Liver (tissue), 9 donors: ENCODE measurements around the gene LLGL2. TPM values are rescaled to one million over a fixed set of nuclear protein-coding genes. Genes with fewer than 3 reads are reported as not detected.
A peak's percentile ranks its signal among the peaks of the same experiment; 100 is the strongest.

Experiments
- DNase-seq: peaks from one replicate; pipeline ENCODE4 v3.0.0-alpha.2; 2017; ENCODE audit warnings: low spot score
- H3K27ac ChIP-seq, 2 donors: one replicate each; pipeline ENCODE4 v1.7.0; 2013; ENCODE audit warnings: inconsistent platforms in 2 of 2, low read length in 2 of 2, control low read depth in 1 of 2, low read depth in 1 of 2, mild to moderate bottlenecking in 1 of 2
- H3K27me3 ChIP-seq, 4 donors: one replicate each; pipeline versions ENCODE4 v1.6.1 to v1.7.0; 2013; ENCODE audit warnings: low read length in 3 of 4, inconsistent platforms in 1 of 4, mild to moderate bottlenecking in 1 of 4, moderate library complexity in 1 of 4; ENCODE audit not compliant: control insufficient read depth in 4 of 4, insufficient read depth in 4 of 4
- H3K36me3 ChIP-seq, 4 donors: one replicate each; pipeline versions ENCODE4 v1.6.1 to v1.7.0; 2013; ENCODE audit warnings: low read length in 3 of 4, mild to moderate bottlenecking in 3 of 4, low read depth in 1 of 4, moderate library complexity in 1 of 4; ENCODE audit not compliant: control insufficient read depth in 4 of 4, insufficient read depth in 3 of 4
- H3K4me1 ChIP-seq, 4 donors: one replicate each; pipeline versions ENCODE4 v1.6.1 to v1.7.0; 2013; ENCODE audit warnings: low read length in 3 of 4, mild to moderate bottlenecking in 3 of 4, moderate library complexity in 1 of 4; ENCODE audit not compliant: control insufficient read depth in 4 of 4, insufficient read depth in 4 of 4
- H3K4me3 ChIP-seq, 3 donors: one replicate each; pipeline versions ENCODE4 v1.6.1 to v1.7.0; 2013; ENCODE audit warnings: low read length in 3 of 3, control low read depth in 1 of 3, low read depth in 1 of 3, mild to moderate bottlenecking in 1 of 3
- H3K9ac ChIP-seq, 2 donors: one replicate each; pipeline ENCODE4 v1.7.0; 2013; ENCODE audit warnings: low read length in 2 of 2, mild to moderate bottlenecking in 2 of 2, moderate library complexity in 2 of 2, control low read depth in 1 of 2, low read depth in 1 of 2
- H3K9me3 ChIP-seq, 4 donors: one replicate each; pipeline versions ENCODE4 v1.6.1 to v1.7.0; 2013; ENCODE audit warnings: low read length in 3 of 4; ENCODE audit not compliant: control insufficient read depth in 4 of 4
- ATF3 ChIP-seq: IDR thresholded peaks from 2 replicates; pipeline ENCODE4 v1.6.1; 2016; ENCODE audit warnings: antibody characterized with exemption
- CTCF ChIP-seq: fragments of 150-350 bp; IDR thresholded peaks from 2 replicates; pipeline ENCODE4 v1.5.1; 2017; ENCODE audit warnings: improper control_type of control experiment, low read depth, low read length; ENCODE audit not compliant: missing input control
- FOXA1 ChIP-seq: IDR thresholded peaks from 2 replicates; pipeline ENCODE4 v1.6.1; 2016; ENCODE audit warnings: antibody characterized with exemption
- FOXA2 ChIP-seq: IDR thresholded peaks from 2 replicates; pipeline ENCODE4 v1.6.1; 2016; ENCODE audit warnings: antibody characterized with exemption
- GABPA ChIP-seq, 2 donors: IDR thresholded peaks in 1 of 2; conservative IDR thresholded peaks in 1 of 2; 2 replicates each; pipeline ENCODE4 v1.6.1; 2016; ENCODE audit warnings: antibody characterized with exemption in 2 of 2, mild to moderate bottlenecking in 1 of 2, moderate library complexity in 1 of 2
- HNF4A ChIP-seq, 2 donors: conservative IDR thresholded peaks; 2 replicates each; pipeline ENCODE4 v1.6.1; 2016; ENCODE audit warnings: antibody characterized with exemption in 2 of 2, mild to moderate bottlenecking in 2 of 2
- HNF4G ChIP-seq: IDR thresholded peaks from 2 replicates; pipeline ENCODE4 v1.6.1; 2016; ENCODE audit warnings: antibody characterized with exemption
- JUND ChIP-seq, 2 donors: IDR thresholded peaks; 2 replicates each; pipeline ENCODE4 v1.6.1; 2016; ENCODE audit warnings: antibody characterized with exemption in 2 of 2
- NR2F2 ChIP-seq: IDR thresholded peaks from 2 replicates; pipeline ENCODE4 v1.6.1; 2016; ENCODE audit warnings: antibody characterized with exemption
- RAD21 ChIP-seq, 2 donors: IDR thresholded peaks; 2 replicates each; pipeline ENCODE4 v1.6.1; 2016; ENCODE audit warnings: antibody characterized with exemption in 2 of 2, mild to moderate bottlenecking in 2 of 2
- SP1 ChIP-seq: IDR thresholded peaks from 2 replicates; pipeline ENCODE4 v1.6.1; 2018; ENCODE audit warnings: antibody characterized with exemption, mild to moderate bottlenecking
- TAF1 ChIP-seq: conservative IDR thresholded peaks from 2 replicates; pipeline ENCODE4 v1.6.1; 2016; ENCODE audit warnings: antibody characterized with exemption, mild to moderate bottlenecking
- YY1 ChIP-seq: IDR thresholded peaks from 2 replicates; pipeline ENCODE4 v1.6.1; 2016; ENCODE audit warnings: antibody characterized with exemption, mild to moderate bottlenecking
- ZBTB33 ChIP-seq: IDR thresholded peaks from 2 replicates; pipeline ENCODE4 v1.6.1; 2016; ENCODE audit warnings: antibody characterized with exemption
- WGBS: extraction: QIAGEN DNeasy Blood & Tissue Kit; methylation state at CpG from one replicate; pipeline ENCODE4 v1.1.7; 2013; 5-methylcytosine and 5-hydroxymethylcytosine counted together
- polyA plus RNA-seq, 2 donors: library from polyadenylated mRNA; stranded (reverse) in 1 of 2; unstranded in 1 of 2; fragments of 200-250 nt in 1 of 2; fragments of >200 nt in 1 of 2; fragmentation: Nextera tagmentation in 1 of 2; extraction: Ambion mirVana in 1 of 2; gene quantifications; one replicate each; pipeline versions ENCODE4 v1.2.1 to v1.2.3, GENCODE V29; 2013 to 2015
- total RNA-seq, 2 donors: library from RNA; depleted of rRNA; stranded (reverse); fragments of >200 nt; gene quantifications; one replicate each; pipeline ENCODE4 v1.2.3, GENCODE V29; 2014
- donor health status: healthy.
- donor health status: healthy.
- donor health status: healthy.
- donor health status: healthy.
- donor health status: healthy.

LLGL2 gene
- total and polyA plus RNA-seq, 4 donors = 23.2 to 69.6 (median 38.5) TPM

GRCh38 chr17:75523647-75524046 is 1.9 kb upstream of the LLGL2 start:
- peaks cover 0 to 3% (median 0%) of the 10 kb centered on the region in 4 donors for H3K36me3 ChIP-seq
- WGBS = 94% methylated on average over 7 of the region's 7 CpGs
- no peak for TF ChIP-seq FOXA2
- no peak for TF ChIP-seq FOXA1
- TF ChIP-seq GABPA (IDR thresholded peaks at IDR 0.05 in 1 of 2, conservative IDR thresholded peaks at IDR 0.05 in 1 of 2) = no peak
- no peak for TF ChIP-seq SP1
- TF ChIP-seq ZBTB33 = no peak
- no peak for TF ChIP-seq YY1
- TF ChIP-seq RAD21 (IDR thresholded peaks at IDR 0.05) = no peak
- TF ChIP-seq NR2F2 = no peak
- TF ChIP-seq TAF1 = no peak
- no peak for TF ChIP-seq HNF4A (conservative IDR thresholded peaks at IDR 0.05)
- TF ChIP-seq CTCF = no peak
- TF ChIP-seq HNF4G = no peak
- no peak for TF ChIP-seq ATF3
- H3K4me1 ChIP-seq = peaks cover 6 to 24% (median 16%) of the 10 kb centered on the region in 4 donors
- H3K4me3 ChIP-seq = no peak overlapping the region
- H3K27ac ChIP-seq = no peak overlapping the region
- no peaks in the 10 kb centered on the region for H3K9me3 ChIP-seq
- H3K9ac ChIP-seq = no peak overlapping the region
- H3K27me3 ChIP-seq = no peaks in the 10 kb centered on the region
- DNase-seq = no peak

DNA sequence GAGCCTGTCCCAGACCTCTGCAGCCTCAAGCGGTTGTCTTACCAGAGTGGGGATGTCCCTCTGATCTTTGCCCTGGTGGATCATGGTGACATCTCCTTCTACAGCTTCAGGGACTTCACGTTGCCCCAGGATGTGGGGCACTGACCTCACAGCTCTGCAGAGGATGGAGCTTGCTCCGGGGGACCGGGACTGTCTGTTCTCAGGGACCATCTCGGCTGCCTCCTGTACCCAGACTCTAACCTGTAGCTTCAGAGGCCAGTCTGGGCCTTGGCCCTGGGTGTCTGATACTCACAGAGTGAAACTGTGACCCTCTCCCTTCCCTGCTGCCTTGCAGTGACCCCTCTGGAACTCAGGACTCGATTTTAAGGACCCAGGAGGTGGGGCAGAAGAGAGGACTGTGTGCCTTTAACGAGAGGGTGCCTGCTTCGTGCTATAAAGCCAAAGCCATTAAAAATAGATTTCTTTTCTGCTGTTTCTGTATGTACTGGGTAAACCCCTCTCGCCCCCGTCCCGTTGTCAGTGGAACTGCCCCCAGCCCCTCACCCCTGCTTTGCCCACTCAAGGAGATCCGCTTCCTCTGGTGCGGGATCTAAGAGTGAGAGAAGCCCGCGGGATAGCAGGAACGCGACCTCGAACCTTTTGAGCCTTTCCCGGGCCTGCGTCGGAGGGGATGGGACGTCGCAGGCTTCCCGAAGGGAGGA is 1.1 kb upstream of the LLGL2 start:
- Histone ChIP-seq H3K36me3 (peaks cover 0 to 3% (median 0%) of the 10 kb centered on the region in 4 donors), H3K9me3 (no peaks in the 10 kb centered on the region), H3K4me1 (peaks cover 6 to 24% (median 16%) of the 10 kb centered on the region in 4 donors), H3K27me3 (no peaks in the 10 kb centered on the region), H3K27ac (peak overlapping the region; percentile 10 to 63), H3K4me3 (peak overlapping the region in 2 of 3 donors; percentile 3 to 90), H3K9ac (no peak overlapping the region)
- 33% methylated on average over 24 of the region's 24 CpGs for WGBS
- no peak for TF ChIP-seq JUND (IDR thresholded peaks at IDR 0.05)
- TF ChIP-seq HNF4G = no peak
- no peak for TF ChIP-seq GABPA (IDR thresholded peaks at IDR 0.05 in 1 of 2, conservative IDR thresholded peaks at IDR 0.05 in 1 of 2)
- no peak for TF ChIP-seq FOXA2
- no peak for TF ChIP-seq RAD21 (IDR thresholded peaks at IDR 0.05)
- DNase-seq = no peak
